OCI-LY3 (cell line): ENCODE measurements around the gene EFNA3.

Source experiments
- H2AFZ ChIP-seq: fragments of 200-600, 300-600 bp; shearing (Covaris generic); 2 replicates; pipeline ENCODE4 v1.6.0; 2014; ENCODE audit warnings: antibody characterized with exemption, low read depth, low read length
- H3K27ac ChIP-seq: fragments of 200-600, 300-600 bp; sonication (generic); 2 replicates; pipeline ENCODE4 v1.5.1; 2014; ENCODE audit warnings: mild to moderate bottlenecking, low read length, moderate library complexity, mixed read lengths
- H3K27me3 ChIP-seq: fragments of 200-600, 300-600 bp; sonication (generic); 2 replicates; pipeline ENCODE4 v1.6.1; 2014; ENCODE audit warnings: low read depth, low read length, mixed read lengths
- H3K36me3 ChIP-seq: fragments of 200-600, 300-600 bp; sonication (generic); replicated peaks from 2 replicates; pipeline ENCODE3; 2014; ENCODE audit warnings: low read depth, low read length, mixed read lengths
- H3K4me1 ChIP-seq: fragments of 300-600, 200-600 bp; sonication (generic); 2 replicates; pipeline ENCODE4 v1.6.1; 2014; ENCODE audit warnings: low read length, mixed read lengths
- H3K4me2 ChIP-seq: fragments of 200-600, 300-600 bp; sonication (generic); 2 replicates; pipeline ENCODE4 v1.6.1; 2014; ENCODE audit warnings: low read length, mixed read lengths
- H3K4me3 ChIP-seq: fragments of 300-600, 200-600 bp; sonication (generic); 2 replicates; pipeline ENCODE4 v1.5.1; 2014; ENCODE audit warnings: antibody characterized with exemption, mild to moderate bottlenecking, low read length, moderate library complexity
- H3K79me2 ChIP-seq: fragments of 300-600, 200-600 bp; shearing (Covaris generic); 2 replicates; pipeline ENCODE4 v1.6.1; 2014; ENCODE audit warnings: mild to moderate bottlenecking, low read length, mixed read lengths
- H3K9ac ChIP-seq: fragments of 300-600, 200-600 bp; shearing (Covaris generic); 2 replicates; pipeline ENCODE4 v1.6.0; 2014; ENCODE audit warnings: mild to moderate bottlenecking, low read length, moderate library complexity
- H3K9me3 ChIP-seq: fragments of 200-600, 300-600 bp; shearing (Covaris generic); 2 replicates; pipeline ENCODE4 v1.6.1; 2014; ENCODE audit warnings: low read length, mixed read lengths; ENCODE audit not compliant: insufficient read depth
- H4K20me1 ChIP-seq: fragments of 200-600, 300-600 bp; sonication (generic); 2 replicates; pipeline ENCODE4 v1.6.1; 2016; ENCODE audit warnings: low read length, mixed read lengths; ENCODE audit not compliant: insufficient read depth
- CTCF ChIP-seq: fragments of 200-600, 300-600 bp; sonication (generic); IDR thresholded peaks from 2 replicates; pipeline ENCODE4 v1.5.1; 2014; ENCODE audit warnings: antibody characterized with exemption, low read length, low read depth
- EZH2phosphoT487 ChIP-seq: fragments of 200-600 bp; shearing (Covaris generic); IDR thresholded peaks from 2 replicates; pipeline ENCODE4 v1.6.1; 2018; ENCODE audit warnings: antibody characterized with exemption, mixed run types, low read depth

EFNA3 gene

DNA sequence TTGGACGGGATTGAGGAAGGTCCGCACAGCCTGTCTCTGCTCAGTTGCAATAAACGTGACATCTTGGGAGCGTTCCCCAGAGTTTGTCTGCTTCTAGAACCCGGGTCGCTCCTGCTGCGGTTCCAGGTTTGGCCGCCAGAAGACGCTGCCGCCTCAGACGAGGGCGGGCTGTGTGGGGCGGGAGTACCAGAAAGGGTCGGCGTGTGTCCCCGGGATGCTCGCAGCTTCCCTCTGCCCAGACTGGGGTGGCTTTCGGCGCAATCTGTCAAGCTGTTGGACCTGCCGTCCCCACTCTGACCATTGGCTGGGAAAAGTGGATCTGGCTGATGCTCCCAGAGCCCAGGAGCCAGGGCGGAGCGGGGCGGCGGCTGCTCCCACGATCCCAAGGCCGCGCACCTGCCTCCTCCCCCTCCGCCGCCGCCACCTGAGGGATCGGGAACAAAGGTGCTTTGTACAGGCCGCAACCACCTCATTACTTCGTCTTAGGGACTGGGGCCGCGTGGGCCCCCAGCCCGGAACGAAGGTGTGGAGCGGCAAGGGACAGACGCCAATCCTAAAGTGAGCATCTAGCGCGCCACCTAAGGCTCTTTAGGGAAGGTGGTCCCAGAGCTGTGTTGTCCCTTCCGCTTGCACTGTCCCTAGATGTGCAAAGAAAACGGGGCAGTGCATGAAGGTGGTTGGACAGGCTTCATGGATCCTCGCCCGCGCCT, 15.8 kb upstream of the EFNA3 start:
- no peaks in the 10 kb centered on the region for H3K27me3 ChIP-seq
- peaks cover 10% of the 10 kb centered on the region; the same call in 1 of the 2 replicates for H4K20me1 ChIP-seq
- peak overlapping the region; percentile 85; the same call in 1 of the 2 replicates for H3K9ac ChIP-seq
- peaks cover 13% of the 10 kb centered on the region for H3K79me2 ChIP-seq
- peak overlapping the region; percentile 83 for H3K4me3 ChIP-seq
- H3K9me3 ChIP-seq, result no peaks in the 10 kb centered on the region
- H3K4me2 ChIP-seq, result peak overlapping the region; percentile 91
- H3K36me3 ChIP-seq, result peaks cover 13% of the 10 kb centered on the region
- H3K4me1 ChIP-seq, result peaks cover 26% of the 10 kb centered on the region
- H3K27ac ChIP-seq, result no peak overlapping the region
- H2AFZ ChIP-seq, result peak overlapping the region; percentile 18; the same call in 1 of the 2 replicates
- no peak for TF ChIP-seq EZH2phosphoT487
- TF ChIP-seq CTCF, result peak; percentile 56

- H4K20me1 ChIP-seq, result peaks cover 10% of the 10 kb centered on the region; the same call in 1 of the 2 replicates
- TF ChIP-seq EZH2phosphoT487 (no peak), CTCF (no peak)
- peak within 1 kb of the TSS; percentile 83 for H3K4me3 ChIP-seq
- H3K27ac ChIP-seq, result peak within 1 kb of the TSS; percentile 71
- H3K36me3 ChIP-seq, result peaks cover 16% of the 10 kb centered on the region
- H3K9me3 ChIP-seq, result no peaks in the 10 kb centered on the region
- peaks cover 26% of the 10 kb centered on the region for H3K4me1 ChIP-seq
- H3K4me2 ChIP-seq, result peak within 1 kb of the TSS; percentile 91
- H3K79me2 ChIP-seq, result peaks cover 13% of the 10 kb centered on the region
- peak within 1 kb of the TSS; percentile 22; the same call in 1 of the 2 replicates for H2AFZ ChIP-seq
- no peaks in the 10 kb centered on the region for H3K27me3 ChIP-seq
- H3K9ac ChIP-seq, result peak within 1 kb of the TSS; percentile 85
Measured at GRCh38 chr1:155063550-155064110, 15.0 kb upstream of the EFNA3 start, which contains the start of gene EFNA4. Gene EFNA4 (plus strand): TSS chr1:155063740. CDS start chr1:155063824, 84 bp downstream.

- 0 out of 2 replicates have a peak overlapping the region, but pooled peaks have one; percentile 22 for H2AFZ ChIP-seq
- TF ChIP-seq EZH2phosphoT487 (no peak), CTCF (no peak)
- peak overlapping the region; percentile 71 for H3K27ac ChIP-seq
Measured at GRCh38 chr1:155064111-155064831, 14.4 kb upstream of the EFNA3 start.

More at GRCh38 chr1:155064111-155064831, 14.4 kb upstream of the EFNA3 start:
- Histone ChIP-seq H3K27me3 (no peaks in the 10 kb centered on the region), H3K79me2 (peaks cover 13% of the 10 kb centered on the region), H3K9me3 (no peaks in the 10 kb centered on the region), H3K36me3 (peaks cover 22% of the 10 kb centered on the region), H3K4me1 (peaks cover 26% of the 10 kb centered on the region), H3K4me2 (peak overlapping the region; percentile 91), H3K9ac (peak overlapping the region; percentile 85), H4K20me1 (peaks cover 10% of the 10 kb centered on the region; the same call in 1 of the 2 replicates), H3K4me3 (peak overlapping the region; percentile 83)
